Gastroesophageal sphincter (tissue), 4 donors: ENCODE measurements around the gene DUSP8. TPM values are rescaled to one million over a fixed set of nuclear protein-coding genes. Genes with fewer than 3 reads are reported as not detected.
A peak's percentile ranks its signal among the peaks of the same experiment; 100 is the strongest.
"Not testable (repeated sequence)": the region's sequence is repeated elsewhere in the genome, so short reads cannot be mapped to it uniquely, and the experiment has no call there.

Source experiments
- ATAC-seq: fragments of 150-250 bp; one replicate; pipeline ENCODE4 v1.9.1; 2016; ENCODE audit warnings: mild to moderate bottlenecking, moderate library complexity
- H3K27ac ChIP-seq, 4 donors: fragments of 200-600 bp; sonication (generic) in 3 of 4; 1 replicate in 3 of 4; 2 replicates in 1 of 4; pipeline ENCODE4 v1.5.1; 2016 to 2019
- H3K27me3 ChIP-seq: fragments of 200-600 bp; sonication (generic); one replicate; pipeline ENCODE4 v1.5.1; 2019
- H3K36me3 ChIP-seq, 2 donors: fragments of 200-600 bp; sonication (generic); one replicate each; pipeline ENCODE4 v1.5.1; 2019; ENCODE audit warnings: control low read depth in 1 of 2
- H3K4me1 ChIP-seq, 3 donors: fragments of 200-600 bp; sonication (generic); 1 replicate in 2 of 3; 2 replicates in 1 of 3; pipeline ENCODE4 v1.5.1; 2016 to 2019; ENCODE audit warnings: control low read depth in 2 of 3
- H3K4me3 ChIP-seq, 2 donors: fragments of 200-600 bp; sonication (generic); one replicate each; pipeline ENCODE4 v1.5.1; 2019; ENCODE audit warnings: mild to moderate bottlenecking in 1 of 2, moderate library complexity in 1 of 2
- H3K9me3 ChIP-seq, 3 donors: fragments of 200-600 bp; sonication (generic); one replicate each; pipeline ENCODE4 v1.5.1; 2017 to 2019; ENCODE audit warnings: control low read depth in 2 of 3
- CTCF ChIP-seq, 4 experiments: fragments of 200-600 bp in 2 of 4; fragments of 450-650 bp in 2 of 4; sonication (generic) in 1 of 4; IDR thresholded peaks; one replicate each; pipeline ENCODE4 v1.5.1; 2017 to 2019; ENCODE audit warnings: antibody characterized with exemption in 4 of 4, mild to moderate bottlenecking in 2 of 4, moderate library complexity in 2 of 4
- EP300 ChIP-seq: sonication (generic); formaldehyde crosslinking; IDR thresholded peaks from one replicate; pipeline ENCODE4 v1.6.1; 2017; ENCODE audit warnings: antibody characterized with exemption, mild to moderate bottlenecking
- POLR2A ChIP-seq, 2 donors: fragments of 450-650 bp; IDR thresholded peaks; one replicate each; pipeline ENCODE4 v1.6.1; 2017; ENCODE audit warnings: antibody characterized with exemption in 2 of 2, mild to moderate bottlenecking in 2 of 2, moderate library complexity in 1 of 2
- POLR2AphosphoS5 ChIP-seq: sonication (generic); formaldehyde crosslinking; IDR thresholded peaks from one replicate; pipeline ENCODE4 v1.6.1; 2017; ENCODE audit warnings: antibody characterized with exemption
- WGBS, 2 donors: methylation state at CpG; one replicate each; pipeline ENCODE4 v1.1.5; 2018; ENCODE audit warnings: low coverage in 1 of 2; 5-methylcytosine and 5-hydroxymethylcytosine counted together
- total RNA-seq, 4 donors: library from RNA; depleted of rRNA; stranded (reverse); fragments of >200 nt; gene quantifications; one replicate each; pipeline ENCODE4 v1.1.0, GENCODE V29; 2016

The DUSP8 gene
- 1 to 10 TPM; 3.3 to 7.8 (median 4.9) TPM for total RNA-seq

GRCh38 chr11:1572197-1573076 lies at the start of gene DUSP8:
DUSP8 (minus strand) TSS chr11:1572271; CDS start chr11:1565826, 6,445 bp downstream.
- H3K27ac ChIP-seq: peak within 1 kb of the TSS; percentile 45 to 94 (median 84)
- H3K9me3 ChIP-seq: no peaks in the 10 kb centered on the region
- no CpG with 5 or more reads among the region's 124 CpGs for WGBS, 2 donors
- H3K4me1 ChIP-seq: peaks cover 0 to 71% (median 33%) of the 10 kb centered on the region in 3 donors
- ATAC-seq: peak; percentile 87
- no peaks in the 10 kb centered on the region for H3K36me3 ChIP-seq
- peaks cover 15% of the 10 kb centered on the region for H3K27me3 ChIP-seq
- TF ChIP-seq EP300: no peak
- TF ChIP-seq POLR2A (IDR thresholded peaks at IDR 0.05): peak in 1 of 2 donors; percentile 22
- no peak for TF ChIP-seq CTCF (IDR thresholded peaks at IDR 0.05)
- no peak for TF ChIP-seq POLR2AphosphoS5
- peak within 1 kb of the TSS; percentile 55 to 73 for H3K4me3 ChIP-seq

GRCh38 chr11:1619449-1619848 lies 47.4 kb upstream of the DUSP8 start:
- H3K4me1 ChIP-seq: no peaks in the 10 kb centered on the region
- H3K27me3 ChIP-seq: peaks cover 72% of the 10 kb centered on the region
- no peak overlapping the region for H3K4me3 ChIP-seq
- H3K27ac ChIP-seq: no peak overlapping the region
- no peaks in the 10 kb centered on the region for H3K9me3 ChIP-seq
- H3K36me3 ChIP-seq: no peaks in the 10 kb centered on the region
- WGBS, 2 donors: 34 to 60% methylated on average over 5 to 9 of the region's 10 CpGs
- no peak for ATAC-seq
- no peak for TF ChIP-seq POLR2A (IDR thresholded peaks at IDR 0.05)
- no peak for TF ChIP-seq CTCF (IDR thresholded peaks at IDR 0.05)
- TF ChIP-seq EP300: no peak
- no peak for TF ChIP-seq POLR2AphosphoS5

GRCh38 chr11:1618231-1618630 lies 46.2 kb upstream of the DUSP8 start:
- 66 to 67% methylated on average over 9 to 10 of the region's 10 CpGs for WGBS, 2 donors
- no peak overlapping the region for H3K27ac ChIP-seq
- H3K4me1 ChIP-seq: no peaks in the 10 kb centered on the region
- no peaks in the 10 kb centered on the region for H3K36me3 ChIP-seq
- TF ChIP-seq POLR2A (IDR thresholded peaks at IDR 0.05) (no peak), POLR2AphosphoS5 (no peak), CTCF (IDR thresholded peaks at IDR 0.05) (no peak), EP300 (no peak)
- no peaks in the 10 kb centered on the region for H3K9me3 ChIP-seq
- peaks cover 76% of the 10 kb centered on the region for H3K27me3 ChIP-seq
- ATAC-seq: no peak
- no peak overlapping the region for H3K4me3 ChIP-seq

- no peaks in the 10 kb centered on the region for H3K4me1 ChIP-seq
- no peak within 1 kb of the TSS for H3K27ac ChIP-seq
- no peaks in the 10 kb centered on the region for H3K36me3 ChIP-seq
- H3K27me3 ChIP-seq: peaks cover 61% of the 10 kb centered on the region
- no peak for ATAC-seq
- WGBS, 2 donors: 38 to 60% methylated on average over 1 to 2 of the region's 4 CpGs
- TF ChIP-seq CTCF (IDR thresholded peaks at IDR 0.05) (no peak), EP300 (no peak), POLR2AphosphoS5 (no peak), POLR2A (IDR thresholded peaks at IDR 0.05) (no peak)
- no peak within 1 kb of the TSS for H3K4me3 ChIP-seq
- H3K9me3 ChIP-seq: no peaks in the 10 kb centered on the region
These were observed 36.3 kb upstream of the DUSP8 start, which contains the start of gene KRTAP5-3 for GRCh38 chr11:1608363-1608762. KRTAP5-3 (minus strand) TSS chr11:1608463; CDS start chr11:1608385, 78 bp downstream.

GRCh38 chr11:1607901-1608300 lies 35.8 kb upstream of the DUSP8 start:
- WGBS, 2 donors: 40% methylated on average over 1 of the region's 5 CpGs; no CpG with 5 or more reads in 1 of the 2 donors
- not testable (repeated sequence) for H3K4me1 ChIP-seq, H3K36me3 ChIP-seq, ATAC-seq, H3K27ac ChIP-seq, H3K9me3 ChIP-seq, H3K4me3 ChIP-seq
- peaks cover 63% of the 10 kb centered on the region for H3K27me3 ChIP-seq

GRCh38 chr11:1607156-1607845 lies 35.2 kb upstream of the DUSP8 start:
- peaks cover 63% of the 10 kb centered on the region for H3K27me3 ChIP-seq
- not testable (repeated sequence) for H3K27ac ChIP-seq, H3K9me3 ChIP-seq, H3K4me1 ChIP-seq, H3K4me3 ChIP-seq, H3K36me3 ChIP-seq, ATAC-seq
- 23 to 30% methylated on average over 6 to 15 of the region's 18 CpGs for WGBS, 2 donors

- not testable (repeated sequence) for H3K36me3 ChIP-seq, ATAC-seq, H3K4me1 ChIP-seq, H3K27ac ChIP-seq, H3K4me3 ChIP-seq, H3K9me3 ChIP-seq
- WGBS, 2 donors: 76 to 83% methylated on average over 6 to 7 of the region's 13 CpGs
- peaks cover 74% of the 10 kb centered on the region for H3K27me3 ChIP-seq
These were observed 33.9 kb upstream of the DUSP8 start for GRCh38 chr11:1605923-1606322.
